Measurements from ENCODE around the gene SEL1L. TPM values are rescaled to one million over a fixed set of nuclear protein-coding genes. Genes with fewer than 3 reads are reported as not detected.

SEL1L gene
- total RNA-seq, 1 donor from 2014 or later, result 28.0 TPM

DNA sequence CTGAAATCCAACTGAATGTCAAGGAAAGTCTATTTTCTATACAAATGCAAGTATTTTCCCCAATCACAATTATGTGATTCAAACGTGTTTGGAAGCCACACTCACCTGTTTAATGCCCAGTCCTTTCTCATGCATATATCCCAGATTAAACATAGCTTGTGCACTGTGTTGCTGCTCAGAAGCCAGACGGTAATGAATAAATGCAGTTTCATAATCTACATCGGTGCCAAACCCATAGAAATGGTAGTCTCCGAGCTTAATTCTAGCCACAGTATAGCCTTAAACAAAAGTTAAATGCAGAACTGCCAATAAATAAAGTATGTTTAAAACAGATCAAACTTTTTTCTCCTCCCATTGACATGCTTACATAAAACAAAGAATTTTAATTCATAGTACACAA lies 49.5 kb downstream of the SEL1L start:
- H3K36me3 Mint-ChIP-seq, result peaks cover 22% of the 10 kb centered on the region
- no peak overlapping the region for H2AFZ ChIP-seq (replicated peaks)
- H3K4me3 Mint-ChIP-seq, result no peak overlapping the region
- no peaks in the 10 kb centered on the region for H3K9me3 ChIP-seq (ENCODE audit: low read depth)
- H3K27me3 Mint-ChIP-seq (ENCODE audit: insufficient read depth, low read depth), result no peaks in the 10 kb centered on the region
- H3K4me3 ChIP-seq, result no peak overlapping the region
- DNase-seq (ENCODE audit: low spot score), result no peak
- H3K79me2 ChIP-seq (ENCODE audit: low read depth), result no peaks in the 10 kb centered on the region
- H3K27me3 ChIP-seq, result no peaks in the 10 kb centered on the region
- TF ChIP-seq EZH2 (IDR thresholded peaks at IDR 0.05), result no peak
- TF ChIP-seq, protein P1, sequence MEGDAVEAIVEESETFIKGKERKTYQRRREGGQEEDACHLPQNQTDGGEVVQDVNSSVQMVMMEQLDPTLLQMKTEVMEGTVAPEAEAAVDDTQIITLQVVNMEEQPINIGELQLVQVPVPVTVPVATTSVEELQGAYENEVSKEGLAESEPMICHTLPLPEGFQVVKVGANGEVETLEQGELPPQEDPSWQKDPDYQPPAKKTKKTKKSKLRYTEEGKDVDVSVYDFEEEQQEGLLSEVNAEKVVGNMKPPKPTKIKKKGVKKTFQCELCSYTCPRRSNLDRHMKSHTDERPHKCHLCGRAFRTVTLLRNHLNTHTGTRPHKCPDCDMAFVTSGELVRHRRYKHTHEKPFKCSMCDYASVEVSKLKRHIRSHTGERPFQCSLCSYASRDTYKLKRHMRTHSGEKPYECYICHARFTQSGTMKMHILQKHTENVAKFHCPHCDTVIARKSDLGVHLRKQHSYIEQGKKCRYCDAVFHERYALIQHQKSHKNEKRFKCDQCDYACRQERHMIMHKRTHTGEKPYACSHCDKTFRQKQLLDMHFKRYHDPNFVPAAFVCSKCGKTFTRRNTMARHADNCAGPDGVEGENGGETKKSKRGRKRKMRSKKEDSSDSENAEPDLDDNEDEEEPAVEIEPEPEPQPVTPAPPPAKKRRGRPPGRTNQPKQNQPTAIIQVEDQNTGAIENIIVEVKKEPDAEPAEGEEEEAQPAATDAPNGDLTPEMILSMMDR (IDR thresholded peaks at IDR 0.05), result no peak
- no peak for TF ChIP-seq EZH2phosphoT487 (IDR thresholded peaks at IDR 0.05)
- no peak overlapping the region for H3K9ac ChIP-seq
- no peaks in the 10 kb centered on the region for H4K20me1 ChIP-seq (ENCODE audit: low read depth)
- H3F3A ChIP-seq (ENCODE audit: low read depth), result no peaks in the 10 kb centered on the region
- no peak overlapping the region for H3K4me2 ChIP-seq
- H3K4me1 Mint-ChIP-seq, result no peaks in the 10 kb centered on the region
- no peak overlapping the region for H3K27ac Mint-ChIP-seq
- H3K4me1 ChIP-seq, result no peaks in the 10 kb centered on the region
- H3K27ac ChIP-seq, result no peak overlapping the region
- H3K9me3 Mint-ChIP-seq, result no peaks in the 10 kb centered on the region
- peaks cover 25% of the 10 kb centered on the region for H3K36me3 ChIP-seq

DNA sequence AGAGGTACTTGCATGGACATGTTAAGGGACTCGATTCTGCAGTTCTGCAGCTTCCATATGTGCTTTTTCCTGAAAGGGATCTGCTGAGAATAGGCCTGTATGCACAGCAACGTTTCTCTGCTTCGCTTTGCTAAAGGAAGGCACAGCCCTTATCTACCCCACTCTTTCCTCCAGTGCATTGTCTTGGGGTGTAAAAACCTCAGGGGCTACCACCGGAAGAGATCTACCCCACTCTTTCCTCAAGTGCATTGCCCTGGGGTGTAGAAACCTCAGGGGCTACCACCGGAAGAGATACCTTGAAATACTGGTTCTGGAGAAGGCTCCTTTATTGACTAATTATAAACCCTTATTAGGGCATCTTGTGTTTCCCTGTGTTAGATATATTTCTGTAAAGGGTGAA lies 52.9 kb downstream of the SEL1L start:
- peaks cover 13% of the 10 kb centered on the region for H3K36me3 Mint-ChIP-seq
- H3K27ac Mint-ChIP-seq, result no peak overlapping the region
- H2AFZ ChIP-seq (replicated peaks), result no peak overlapping the region
- no peaks in the 10 kb centered on the region for H4K20me1 ChIP-seq (ENCODE audit: low read depth)
- H3K4me2 ChIP-seq, result no peak overlapping the region
- H3K4me3 ChIP-seq, result no peak overlapping the region
- no peak for DNase-seq (ENCODE audit: low spot score)
- no peak overlapping the region for H3K4me3 Mint-ChIP-seq
- no peaks in the 10 kb centered on the region for H3K79me2 ChIP-seq (ENCODE audit: low read depth)
- H3K4me1 Mint-ChIP-seq, result no peaks in the 10 kb centered on the region
- H3F3A ChIP-seq (ENCODE audit: low read depth), result no peaks in the 10 kb centered on the region
- H3K27ac ChIP-seq, result no peak overlapping the region
- H3K36me3 ChIP-seq, result peaks cover 19% of the 10 kb centered on the region
- no peaks in the 10 kb centered on the region for H3K27me3 Mint-ChIP-seq (ENCODE audit: insufficient read depth, low read depth)
- no peaks in the 10 kb centered on the region for H3K4me1 ChIP-seq
- no peaks in the 10 kb centered on the region for H3K9me3 ChIP-seq (ENCODE audit: low read depth)
- no peak for TF ChIP-seq EZH2phosphoT487 (IDR thresholded peaks at IDR 0.05)
- no peaks in the 10 kb centered on the region for H3K9me3 Mint-ChIP-seq
- no peaks in the 10 kb centered on the region for H3K27me3 ChIP-seq
- H3K9ac ChIP-seq, result no peak overlapping the region

GRCh38 chr14:81478446-81478845 lies 55.2 kb downstream of the SEL1L start:
- H3K27ac Mint-ChIP-seq, result no peak overlapping the region
- Histone ChIP-seq H3K79me2 (ENCODE audit: low read depth) (no peaks in the 10 kb centered on the region), H3K4me3 (no peak overlapping the region), H3K36me3 (peaks cover 5% of the 10 kb centered on the region), H3K27ac (no peak overlapping the region), H3K9ac (no peak overlapping the region), H4K20me1 (ENCODE audit: low read depth) (no peaks in the 10 kb centered on the region), H3F3A (ENCODE audit: low read depth) (no peaks in the 10 kb centered on the region), H2AFZ (replicated peaks) (no peak overlapping the region), H3K9me3 (ENCODE audit: low read depth) (no peaks in the 10 kb centered on the region), H3K4me2 (no peak overlapping the region), H3K4me1 (no peaks in the 10 kb centered on the region), H3K27me3 (no peaks in the 10 kb centered on the region)
- TF ChIP-seq, protein P1 (IDR thresholded peaks at IDR 0.05), result no peak
- TF ChIP-seq EZH2 (IDR thresholded peaks at IDR 0.05), result no peak
- no peaks in the 10 kb centered on the region for H3K27me3 Mint-ChIP-seq (ENCODE audit: insufficient read depth, low read depth)
- H3K4me1 Mint-ChIP-seq, result no peaks in the 10 kb centered on the region
- no peaks in the 10 kb centered on the region for H3K9me3 Mint-ChIP-seq
- H3K36me3 Mint-ChIP-seq, result peaks cover 9% of the 10 kb centered on the region
- H3K4me3 Mint-ChIP-seq, result no peak overlapping the region
- DNase-seq (ENCODE audit: low spot score), result no peak

- Histone ChIP-seq H4K20me1 (ENCODE audit: low read depth) (no peaks in the 10 kb centered on the region), H3K79me2 (ENCODE audit: low read depth) (no peaks in the 10 kb centered on the region), H3K9me3 (ENCODE audit: low read depth) (no peaks in the 10 kb centered on the region), H3K4me2 (no peak overlapping the region), H3K4me3 (no peak overlapping the region), H3K27ac (no peak overlapping the region), H3K4me1 (no peaks in the 10 kb centered on the region), H2AFZ (replicated peaks) (no peak overlapping the region), H3F3A (ENCODE audit: low read depth) (no peaks in the 10 kb centered on the region), H3K36me3 (no peaks in the 10 kb centered on the region), H3K27me3 (no peaks in the 10 kb centered on the region), H3K9ac (no peak overlapping the region)
- no peak for DNase-seq (ENCODE audit: low spot score)
- Mint-ChIP-seq H3K4me3 (no peak overlapping the region), H3K27me3 (ENCODE audit: insufficient read depth, low read depth) (no peaks in the 10 kb centered on the region), H3K9me3 (no peaks in the 10 kb centered on the region), H3K36me3 (peaks cover 9% of the 10 kb centered on the region), H3K4me1 (no peaks in the 10 kb centered on the region), H3K27ac (no peak overlapping the region)
- TF ChIP-seq EZH2phosphoT487 (IDR thresholded peaks at IDR 0.05) (no peak), EZH2 (IDR thresholded peaks at IDR 0.05) (no peak)
- TF ChIP-seq, protein P1 (IDR thresholded peaks at IDR 0.05), result no peak
These were observed 56.8 kb downstream of the SEL1L start for GRCh38 chr14:81476816-81477215.

All from neural progenitor cell (in vitro differentiated cells).